NCI-H2081 (cell line): ENCODE measurements around the gene ADCY1.

ENCODE experiments used
- DNase-seq, 2 experiments: peaks; one replicate each; lab custom pipeline; 2025; lab: John Stamatoyannopoulos, UW

The ADCY1 gene

DNA sequence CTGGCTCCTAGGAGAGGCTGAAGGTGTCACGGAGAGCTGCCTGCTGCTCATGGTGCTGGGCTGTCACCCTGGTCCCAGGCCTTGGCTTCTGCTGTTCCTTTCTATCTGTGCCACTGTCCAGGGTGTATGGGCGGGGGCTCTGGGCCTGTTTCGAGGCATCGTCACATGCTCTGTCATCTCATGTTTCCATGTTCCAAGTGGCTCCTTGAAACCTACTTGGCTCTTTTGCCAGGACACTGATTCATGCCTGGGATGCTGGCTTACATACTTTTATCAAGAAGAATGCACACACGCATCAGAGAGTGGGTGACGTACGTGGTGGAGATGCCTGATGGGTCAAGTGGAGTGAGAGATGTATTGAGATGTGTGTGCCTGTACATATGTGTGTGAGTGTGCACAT lies 50.9 kb downstream of the ADCY1 start:
- DNase-seq: no peak

DNA sequence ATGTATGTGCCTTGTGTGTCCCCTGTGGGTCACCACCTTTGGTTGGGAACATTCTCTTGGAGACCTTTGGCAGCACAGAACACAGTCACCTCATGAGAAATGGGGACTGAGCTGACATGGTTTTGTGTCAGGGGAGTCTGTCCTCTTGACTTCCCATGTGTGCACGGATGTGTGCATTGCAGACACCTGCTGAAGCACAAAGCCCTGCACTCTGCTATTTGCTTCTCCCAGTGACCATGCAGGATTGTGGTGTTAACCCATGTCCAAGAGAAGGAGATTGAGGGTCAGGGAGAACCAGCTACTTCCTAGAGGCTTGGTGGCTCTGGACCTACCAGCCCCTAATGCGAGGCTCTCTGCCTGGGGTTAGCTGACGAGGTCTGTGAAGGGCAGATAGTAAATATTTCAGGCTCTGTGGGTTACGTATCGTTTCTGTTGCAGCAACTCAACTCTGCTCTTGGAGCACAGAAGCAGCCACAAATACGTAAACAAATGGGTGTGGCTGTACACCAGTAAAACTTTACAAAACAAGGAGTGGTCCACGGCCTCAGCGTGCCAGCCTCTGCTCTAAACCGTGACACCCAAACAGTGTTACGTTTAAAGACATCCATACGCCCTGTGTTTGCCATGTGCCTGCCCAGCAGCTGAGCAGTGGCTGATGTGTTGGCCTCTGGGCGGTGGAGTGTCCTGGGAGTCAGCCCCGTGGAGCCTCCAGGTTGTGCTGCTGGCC lies 51.7 kb downstream of the ADCY1 start:
- DNase-seq: no peak

DNA sequence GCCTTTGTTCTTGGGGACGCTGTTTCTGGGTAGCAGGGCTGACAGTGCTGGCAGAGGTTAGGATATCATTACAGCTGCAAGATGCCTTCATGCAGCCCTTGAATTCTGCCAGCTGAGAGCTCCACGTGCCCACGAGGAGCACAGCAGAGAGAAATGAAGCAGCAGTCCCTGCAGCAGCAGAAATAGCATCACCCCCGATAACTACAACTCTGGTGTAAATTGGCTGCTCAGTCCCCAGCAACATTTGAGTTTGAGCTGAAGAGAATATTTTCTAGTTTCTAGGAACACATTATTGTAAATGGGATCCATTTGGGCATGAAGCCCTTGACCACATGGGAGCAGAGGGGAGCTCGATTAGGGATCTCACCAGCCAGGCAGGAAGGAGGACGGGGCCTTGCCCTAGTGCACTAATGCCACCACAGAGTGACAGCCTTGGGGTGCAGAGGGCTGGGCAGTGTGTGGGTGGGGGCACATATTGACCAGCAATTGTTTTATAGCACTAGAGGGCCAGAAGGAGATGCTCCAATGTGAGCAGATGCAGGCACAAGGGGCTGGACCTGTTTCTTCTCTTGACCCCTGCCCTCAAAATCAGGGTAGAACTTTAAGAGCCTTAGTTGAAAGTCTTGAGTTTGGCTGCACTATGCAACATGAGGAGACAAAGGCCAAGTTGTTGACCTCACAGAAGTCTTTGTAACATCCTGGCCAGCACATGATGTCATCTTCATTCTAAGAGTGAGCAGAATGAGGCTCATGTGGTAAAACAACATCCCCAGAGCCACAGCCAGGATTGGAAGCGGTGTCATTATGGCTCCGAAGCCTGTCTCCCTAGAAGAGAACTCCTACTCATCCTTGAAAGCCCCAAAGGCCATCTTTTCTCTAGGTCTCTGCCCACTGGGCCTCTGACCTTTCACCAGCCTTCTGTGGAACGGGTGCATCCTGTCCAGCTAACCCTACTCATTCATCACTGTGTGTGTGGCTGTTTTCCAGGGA lies 52.6 kb downstream of the ADCY1 start:
- DNase-seq: no peak

DNA sequence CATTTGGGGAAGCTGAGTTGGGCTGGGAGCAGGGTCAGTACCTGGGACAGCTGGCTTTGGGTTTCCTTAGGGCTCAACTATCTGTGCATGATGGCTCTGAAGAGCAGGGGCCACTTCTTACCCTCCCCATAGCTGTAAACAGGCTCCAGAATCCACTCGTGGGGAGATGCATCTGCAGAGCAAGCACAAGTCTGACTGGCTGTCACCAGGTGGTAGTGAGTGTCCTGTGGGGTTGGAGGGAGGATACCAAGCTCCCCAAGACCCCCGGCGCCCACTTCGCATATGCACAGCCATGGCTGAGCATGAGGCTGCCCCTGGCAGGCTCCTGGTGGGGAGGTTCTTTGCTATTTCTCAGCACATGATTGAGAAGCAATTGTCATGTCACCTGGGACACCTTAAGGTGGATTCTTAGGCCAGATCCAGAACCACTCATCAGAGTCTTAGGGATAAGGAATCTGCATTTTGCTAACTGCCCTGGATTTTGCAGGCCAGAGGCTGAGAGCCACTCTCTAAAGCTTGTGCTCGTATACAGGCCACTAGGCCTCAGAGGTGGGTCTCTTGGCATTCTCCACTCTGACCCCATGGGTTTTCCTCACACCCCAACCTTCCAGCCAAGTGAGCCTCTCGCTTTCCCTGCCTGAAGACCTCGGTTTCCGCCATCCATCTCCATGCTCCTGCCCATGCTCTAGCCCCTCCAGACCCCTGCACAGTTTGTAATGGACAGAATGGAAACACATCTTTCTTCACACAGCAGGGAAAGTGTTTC lies 53.7 kb downstream of the ADCY1 start:
- no peak for DNase-seq

DNA sequence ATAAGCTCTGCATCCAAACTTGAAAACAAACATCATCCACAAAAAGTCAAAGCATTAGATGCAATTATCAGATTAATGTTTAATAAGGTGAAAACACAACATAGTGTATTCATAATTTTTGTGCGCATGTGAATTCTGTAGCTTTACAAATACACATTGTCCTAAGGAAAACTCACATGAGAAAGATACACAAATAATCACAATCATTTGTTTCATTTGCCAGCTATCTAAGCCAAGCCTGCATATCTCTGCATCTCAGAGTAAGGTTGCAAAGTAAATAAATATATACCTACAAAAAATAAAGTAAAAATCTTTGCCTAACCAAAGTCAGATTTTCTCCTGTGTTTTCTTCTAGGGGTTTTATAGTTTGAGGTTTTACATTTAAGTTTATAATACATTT lies 57.4 kb downstream of the ADCY1 start:
- DNase-seq: no peak

DNA sequence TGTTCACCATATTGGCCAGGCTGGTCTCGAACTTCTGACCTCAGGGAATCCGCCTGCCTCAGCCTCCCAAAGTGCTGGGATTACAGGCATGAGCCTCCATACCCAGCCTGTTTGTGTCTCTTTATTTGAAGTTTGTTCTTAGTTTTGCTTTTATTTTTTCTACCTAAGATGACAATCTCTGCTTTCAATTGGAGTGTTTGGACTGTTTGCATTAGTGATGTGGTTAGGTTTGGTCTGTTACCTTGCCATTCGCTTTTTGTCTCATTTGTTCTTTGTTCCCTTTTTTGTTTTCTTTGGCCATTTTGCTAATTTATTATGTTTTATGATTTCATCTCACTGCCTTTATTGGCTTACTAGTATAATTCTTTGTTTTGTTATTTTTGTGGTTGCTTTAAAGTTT lies 62.6 kb downstream of the ADCY1 start:
- no peak for DNase-seq

DNA sequence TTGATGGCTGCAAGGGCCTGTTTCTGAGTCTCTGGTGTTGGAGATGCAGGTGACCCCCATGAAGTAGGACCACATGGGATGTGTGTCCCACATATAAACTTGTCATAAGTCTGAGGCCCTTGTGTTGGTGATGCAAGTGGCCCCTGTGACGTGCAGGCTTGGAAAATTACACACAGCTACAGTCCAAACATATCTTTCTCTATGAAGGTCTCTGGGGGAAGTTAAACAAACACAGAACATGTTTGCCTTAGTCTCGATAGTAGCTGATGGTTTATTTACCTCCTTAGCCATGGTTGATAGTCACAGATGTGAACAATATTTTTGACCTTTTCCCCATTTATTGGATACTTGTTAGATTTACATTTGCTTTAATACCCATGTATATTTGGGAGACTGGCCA lies 64.7 kb downstream of the ADCY1 start:
- DNase-seq: peak in 1 of 2 experiments; percentile 8

DNA sequence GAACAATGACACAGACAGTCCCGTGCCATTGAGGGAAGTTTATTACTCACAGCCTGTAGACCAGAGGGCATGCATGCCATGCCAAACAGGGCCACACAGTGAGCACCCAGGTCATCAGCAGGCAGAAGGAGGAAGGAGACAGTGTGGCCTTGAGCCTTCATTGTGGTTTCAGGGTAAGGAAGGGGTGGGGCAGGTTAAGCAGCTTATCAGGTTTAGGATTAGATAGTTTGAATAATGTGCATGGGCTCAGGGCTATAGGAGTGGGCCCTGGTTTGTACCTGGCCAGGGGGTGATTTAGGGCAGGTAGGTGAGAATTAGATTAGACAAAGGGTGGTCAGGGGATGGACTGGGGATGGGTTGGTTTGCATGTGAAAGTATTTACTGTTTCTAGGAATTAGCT lies 67.9 kb downstream of the ADCY1 start:
- no peak for DNase-seq

DNA sequence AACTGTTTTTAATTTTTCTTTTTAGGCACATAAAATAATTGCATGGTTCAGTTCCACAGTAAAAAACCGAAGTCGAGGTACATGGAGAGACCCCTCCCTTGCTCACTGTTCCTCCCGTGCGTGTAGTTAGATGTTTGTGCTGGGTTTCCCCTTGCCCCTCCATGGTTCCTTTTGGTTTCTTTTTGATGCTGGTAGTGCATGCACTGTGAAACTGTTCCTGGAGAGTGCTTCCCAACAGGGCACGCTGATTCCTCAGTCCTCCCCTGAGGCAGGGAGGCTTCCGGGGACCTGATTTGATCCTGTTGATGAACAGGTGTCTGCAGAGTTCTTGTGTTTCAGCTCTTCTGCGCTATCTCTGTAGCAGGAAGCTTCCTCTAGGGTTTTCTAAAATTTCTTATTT lies 69.5 kb downstream of the ADCY1 start:
- no peak for DNase-seq

DNA sequence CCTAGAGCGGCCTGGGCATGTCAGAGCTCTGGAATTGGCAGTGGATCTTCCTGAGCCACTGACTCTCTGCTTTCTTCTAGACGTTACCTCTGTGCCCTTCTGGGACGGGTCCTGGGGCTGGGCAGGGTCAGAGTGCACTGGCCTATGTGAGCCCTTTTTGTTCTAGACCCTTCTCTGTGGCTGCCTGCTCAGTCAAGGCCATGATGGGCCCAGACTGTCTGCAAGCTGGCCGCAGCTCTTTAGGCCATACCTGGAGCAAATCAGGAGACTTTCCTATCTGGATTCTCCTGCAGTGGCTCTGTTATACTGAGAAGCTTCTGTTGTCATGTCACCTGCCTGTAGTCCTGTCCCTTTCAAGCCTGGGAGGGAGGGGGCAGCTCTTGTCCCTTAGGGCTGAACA lies 70.1 kb downstream of the ADCY1 start:
- DNase-seq: no peak

DNA sequence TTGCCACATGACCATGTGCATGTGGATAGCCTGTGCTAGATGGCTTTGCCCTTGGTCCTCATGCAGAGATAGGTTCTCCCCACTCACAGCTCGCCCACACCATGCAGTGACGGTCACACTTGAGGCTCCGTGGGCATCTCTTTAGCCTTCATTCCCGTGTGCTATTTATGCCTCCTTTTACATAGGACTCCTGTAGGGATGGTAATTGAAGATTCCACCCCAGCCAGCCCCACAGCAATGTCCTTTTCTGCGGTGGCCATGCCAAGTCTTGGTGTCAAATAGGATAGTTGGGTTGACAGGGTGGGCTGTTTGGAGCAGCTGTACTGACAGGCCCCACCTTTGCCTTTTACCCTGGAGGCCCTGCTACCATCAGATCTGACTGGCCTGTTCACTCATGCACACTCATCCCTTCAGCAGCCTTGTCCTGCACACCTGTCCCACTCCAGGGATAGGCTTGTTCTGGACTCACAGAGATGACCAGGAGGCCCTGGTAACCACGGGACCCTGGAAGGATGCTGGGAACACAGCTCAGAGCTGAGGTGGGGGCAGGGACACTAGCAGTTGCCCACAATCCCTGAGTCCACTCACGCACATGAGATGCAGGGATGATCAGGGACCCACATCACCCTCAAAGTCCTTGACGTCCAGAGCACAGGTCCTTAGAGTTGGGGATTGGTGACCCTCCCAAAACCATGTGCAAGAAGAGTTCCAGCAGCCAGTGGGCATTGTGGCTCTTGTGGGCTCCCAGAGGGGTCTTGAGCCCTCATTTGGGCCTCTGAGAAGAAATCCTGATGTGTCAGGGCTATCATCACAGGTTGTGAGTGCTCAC lies 71.2 kb downstream of the ADCY1 start:
- DNase-seq: no peak

DNA sequence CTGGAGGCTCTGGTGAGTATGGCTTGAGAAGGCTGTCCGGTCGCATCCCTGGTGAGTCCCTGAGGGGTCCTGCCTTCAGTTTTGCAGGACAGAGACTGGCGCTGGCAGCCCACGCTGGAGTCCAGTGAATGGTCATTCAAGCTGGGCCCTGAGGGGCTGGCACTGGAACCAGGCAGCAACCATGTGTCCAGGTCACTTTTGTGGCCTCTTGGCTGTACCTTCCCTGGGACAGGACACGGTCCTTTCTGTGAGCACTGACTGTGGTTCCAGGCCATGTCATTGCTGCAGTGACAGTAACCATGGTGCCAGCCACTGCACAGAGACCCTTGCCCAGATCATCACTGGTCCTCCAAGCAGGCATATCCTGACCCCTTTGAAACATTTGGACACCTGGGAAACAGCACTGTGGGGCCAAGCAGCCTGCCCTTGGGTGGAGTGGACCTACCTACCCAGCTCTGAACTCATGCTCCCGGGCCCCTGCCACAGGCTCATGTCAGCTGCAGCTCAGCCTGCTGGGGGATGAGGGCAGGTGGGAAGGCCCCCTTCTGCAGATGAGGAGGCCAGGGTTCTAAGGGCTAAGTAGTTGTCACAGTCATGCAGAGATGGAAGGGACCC lies 72.1 kb downstream of the ADCY1 start:
- DNase-seq: no peak

DNA sequence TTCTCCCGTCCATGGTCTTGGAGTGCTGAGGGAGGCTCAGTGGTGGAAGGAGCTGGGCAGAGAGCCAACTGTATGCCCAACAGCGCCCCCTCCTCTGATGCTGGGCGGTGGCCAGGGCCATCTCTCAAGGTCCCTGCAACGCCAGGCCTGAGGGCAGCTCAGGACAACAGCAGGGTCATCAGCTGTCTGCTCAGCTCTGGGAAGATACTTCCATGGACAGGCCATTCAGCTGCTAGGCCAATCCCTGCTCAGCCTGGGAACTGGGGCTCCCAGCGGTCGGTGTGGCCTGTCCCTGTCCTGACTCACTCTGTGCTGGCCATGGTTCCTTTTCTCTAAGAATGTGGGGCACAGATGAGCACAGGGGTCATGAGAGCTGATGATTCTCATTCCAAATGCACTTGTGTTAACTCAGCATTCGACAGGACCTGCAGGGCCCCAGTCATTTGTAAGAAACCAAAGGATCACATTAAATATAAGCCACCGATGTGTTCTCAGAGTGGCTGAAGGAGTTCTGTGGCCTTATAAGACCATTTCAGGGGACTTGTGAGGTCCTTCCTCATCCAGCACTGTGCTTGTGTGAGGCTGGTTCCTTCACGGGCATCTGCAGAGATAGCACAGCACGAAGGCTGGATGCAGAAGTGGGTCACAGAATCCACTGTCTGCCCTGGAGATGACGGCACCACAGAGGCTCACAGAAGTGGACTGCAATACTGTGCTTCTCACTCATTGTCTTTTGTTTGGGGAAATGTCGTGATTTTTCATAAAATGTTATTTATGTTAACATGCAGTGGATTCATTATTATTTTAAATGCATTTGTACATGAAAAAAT lies 73.0 kb downstream of the ADCY1 start:
- DNase-seq: no peak

DNA sequence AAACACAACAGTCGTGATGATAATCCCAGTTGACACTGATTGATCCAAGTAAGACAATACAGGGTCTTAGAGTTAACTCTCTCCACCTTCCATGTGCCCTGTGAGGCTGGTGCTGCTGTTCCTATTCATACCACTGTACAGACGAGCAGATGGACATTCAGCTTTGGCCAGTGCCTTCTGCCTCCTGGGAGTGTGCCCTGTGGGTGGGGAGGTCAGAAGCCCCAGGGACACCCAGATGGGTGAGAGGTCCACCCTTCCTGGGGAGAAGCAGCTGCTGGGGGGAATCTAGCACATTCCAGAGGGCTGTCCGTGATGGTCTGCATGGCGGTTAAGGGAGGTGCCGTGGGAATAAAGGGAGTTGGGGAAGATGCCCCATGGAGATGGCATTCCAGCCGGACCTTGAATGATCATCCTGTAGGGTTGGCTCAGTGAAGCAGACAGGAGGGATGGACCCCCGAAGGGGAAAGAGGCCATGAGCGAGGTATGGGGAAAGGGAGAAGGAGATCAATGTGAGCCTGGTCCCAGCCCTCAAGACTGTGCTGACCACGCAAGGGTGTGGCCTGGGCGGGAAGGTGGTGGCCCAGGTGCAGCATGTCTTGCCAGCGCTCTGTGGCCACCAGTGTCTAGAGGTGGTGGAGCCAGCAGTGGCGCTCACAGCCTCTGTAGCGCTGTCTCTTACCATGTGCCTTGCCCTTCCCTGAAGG lies 74.0 kb downstream of the ADCY1 start:
- no peak for DNase-seq

DNA sequence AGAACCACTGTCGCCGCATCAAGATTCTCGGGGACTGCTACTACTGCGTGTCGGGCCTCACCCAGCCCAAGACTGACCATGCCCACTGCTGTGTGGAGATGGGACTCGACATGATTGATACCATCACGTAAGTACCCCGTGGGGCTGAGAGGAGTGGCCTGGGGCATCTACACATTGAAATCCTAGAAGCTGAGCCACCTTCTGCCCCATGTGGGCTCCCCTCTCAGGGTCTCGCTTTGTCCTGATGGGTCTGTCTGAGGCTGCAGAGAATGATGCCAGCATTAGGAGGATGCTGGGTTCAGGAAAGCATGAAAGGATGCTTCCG lies 74.5 kb downstream of the ADCY1 start:
- DNase-seq: no peak

DNA sequence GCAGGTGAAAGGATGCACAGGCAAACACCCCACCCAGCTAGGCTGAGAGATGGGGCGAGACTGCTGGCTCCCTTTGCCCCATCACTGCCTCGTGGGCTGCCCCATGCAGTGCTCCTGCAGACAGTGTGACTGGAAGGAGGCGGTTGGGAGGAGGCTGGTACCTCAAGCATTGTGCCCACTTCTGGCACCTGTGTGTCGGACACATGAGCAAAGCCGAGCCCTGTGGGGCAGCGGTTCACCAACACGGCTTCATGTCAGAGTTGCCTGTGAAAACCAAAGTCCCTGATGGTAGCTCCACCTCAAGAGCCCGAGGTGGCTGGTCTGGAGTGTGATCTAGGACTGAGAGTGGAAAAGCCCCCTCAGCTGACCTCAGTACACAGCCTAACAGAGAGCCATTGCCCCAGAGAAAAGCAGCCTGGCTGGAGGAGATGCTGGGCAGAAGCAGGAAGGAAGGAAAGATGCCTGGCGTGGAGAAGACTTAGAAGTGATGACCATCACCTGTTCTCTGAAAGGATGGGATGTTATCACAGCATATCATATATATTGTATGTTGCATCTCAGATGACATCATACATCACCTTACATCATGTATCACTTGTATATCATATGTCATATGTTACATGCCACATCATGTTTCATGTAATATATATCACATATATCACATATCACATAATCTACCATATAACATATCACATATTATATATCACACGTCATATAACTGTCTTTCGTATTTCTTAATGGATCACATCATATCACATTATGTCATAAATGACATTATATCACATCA lies 75.6 kb downstream of the ADCY1 start:
- DNase-seq: no peak

DNA sequence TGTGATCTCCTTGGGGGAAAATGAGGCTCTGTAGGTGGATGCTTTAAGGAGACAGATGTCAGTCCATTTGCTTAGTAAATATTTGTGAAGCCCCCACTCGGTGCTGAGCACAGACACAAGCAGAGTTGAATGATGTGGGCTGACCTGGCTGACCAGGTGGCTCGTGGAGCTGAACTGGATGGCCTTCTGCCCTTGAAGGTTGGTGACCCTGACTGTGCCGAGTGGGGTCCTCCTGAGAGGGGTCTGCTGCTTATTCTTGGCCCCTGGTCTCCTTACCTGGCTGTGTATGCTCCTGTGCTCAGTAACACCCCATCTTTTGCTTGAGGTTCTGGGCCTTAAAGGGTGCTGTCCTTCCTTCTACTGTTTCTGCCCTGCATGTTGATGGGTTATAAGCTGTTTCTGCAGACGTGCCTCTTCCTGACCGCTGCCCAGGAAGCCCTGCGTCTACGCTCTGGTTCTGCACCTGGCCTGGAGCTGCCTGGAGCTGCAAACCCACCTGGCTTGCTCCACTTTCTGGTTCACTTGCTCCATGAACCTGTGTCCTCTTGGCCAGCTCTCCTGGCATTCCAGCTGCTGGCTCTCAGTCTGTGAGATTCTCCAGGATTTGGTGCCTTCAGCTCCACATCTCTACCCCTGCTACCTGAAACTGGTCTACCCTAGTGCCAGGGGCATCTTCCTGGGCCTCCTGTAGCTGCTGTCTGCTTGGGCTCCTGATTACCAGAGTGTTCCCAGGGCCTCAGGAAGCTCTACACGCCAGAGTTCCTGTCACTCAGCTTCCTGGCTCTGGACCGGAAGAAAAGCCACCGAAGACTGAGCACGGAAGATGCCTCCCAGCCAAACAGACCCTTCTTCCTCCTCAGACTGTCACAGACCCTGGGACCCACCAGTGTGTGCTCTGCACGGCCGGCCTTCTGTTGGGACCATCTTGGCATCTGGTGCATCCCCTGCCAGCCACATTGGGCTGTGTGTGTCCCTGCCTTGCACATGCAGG lies 76.5 kb downstream of the ADCY1 start:
- DNase-seq: no peak

DNA sequence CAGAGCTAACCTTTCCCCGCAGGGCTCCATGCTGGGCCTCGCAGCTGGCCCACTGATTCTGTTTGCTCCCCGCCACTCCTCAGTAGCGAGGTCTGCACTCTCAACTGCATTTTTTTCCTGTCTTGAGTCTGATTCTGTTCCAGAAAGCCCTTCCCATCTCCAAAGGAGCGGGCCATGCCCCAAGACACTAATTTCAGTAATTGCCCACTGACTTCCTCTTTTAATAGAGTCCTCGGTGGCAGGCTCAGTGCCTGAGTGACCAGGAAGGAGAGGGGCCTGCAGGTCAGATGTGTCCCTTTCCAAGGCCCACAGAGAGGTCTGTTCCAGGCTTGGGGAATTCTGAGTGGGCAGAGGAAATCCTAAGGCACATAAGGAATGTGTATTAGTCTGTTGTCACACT lies 77.4 kb downstream of the ADCY1 start:
- no peak for DNase-seq
